GM18868 (cell line): Measurements from ENCODE around the gene C10orf120.

Experiments
- ATAC-seq: cut with Tn5 transposase; IDR thresholded peaks from one replicate; pipeline ENCODE4 v1.9.1; 2021; ENCODE audit warnings: mild to moderate bottlenecking, moderate library complexity; ENCODE audit not compliant: unreplicated experiment

The C10orf120 gene

GRCh38 chr10:122699796-122700455 lies at the start of gene C10orf120:
C10orf120 (minus strand) TSS chr10:122699846; CDS start chr10:122699790, 56 bp downstream.
- ATAC-seq = no peak

DNA sequence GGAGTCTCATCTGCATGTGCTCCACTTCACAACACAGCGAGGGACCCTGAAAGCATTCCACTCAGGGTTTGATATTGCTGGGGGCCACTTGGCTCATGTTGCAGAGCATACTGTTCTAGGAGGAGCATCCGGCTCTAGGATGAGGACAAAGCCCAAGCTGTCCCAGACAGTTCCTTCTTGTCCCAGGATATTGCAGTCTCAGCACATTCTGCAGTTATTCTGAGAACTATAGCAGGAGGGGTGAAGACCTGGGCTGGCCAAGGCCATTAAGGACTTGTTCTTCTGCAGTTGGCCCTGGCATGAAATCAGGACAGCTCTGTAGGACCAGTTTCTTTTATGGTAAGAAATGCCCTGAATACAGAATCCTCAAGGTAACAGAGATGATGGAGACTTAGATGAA lies 48.9 kb upstream of the C10orf120 start:
- no peak for ATAC-seq

DNA sequence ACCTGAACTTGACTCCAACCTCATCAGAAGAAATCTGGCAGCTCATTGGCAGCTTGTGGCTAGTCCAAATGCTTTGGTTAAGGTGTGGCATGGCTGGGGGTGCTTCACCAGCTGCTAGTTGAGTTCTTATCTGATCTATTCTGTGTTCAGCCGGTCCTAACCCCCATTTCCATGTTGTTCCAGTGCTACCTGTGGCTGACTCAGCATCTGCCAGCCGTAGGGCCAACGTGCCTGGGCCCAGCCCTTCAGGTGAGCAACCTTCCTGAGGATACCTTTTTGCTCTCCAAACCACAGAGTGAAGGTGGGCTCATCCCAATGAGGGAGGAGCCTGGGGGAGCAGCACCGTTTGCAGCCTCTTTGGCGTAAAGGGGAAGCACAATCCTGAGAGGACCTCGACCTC lies 46.8 kb upstream of the C10orf120 start:
- no peak for ATAC-seq

DNA sequence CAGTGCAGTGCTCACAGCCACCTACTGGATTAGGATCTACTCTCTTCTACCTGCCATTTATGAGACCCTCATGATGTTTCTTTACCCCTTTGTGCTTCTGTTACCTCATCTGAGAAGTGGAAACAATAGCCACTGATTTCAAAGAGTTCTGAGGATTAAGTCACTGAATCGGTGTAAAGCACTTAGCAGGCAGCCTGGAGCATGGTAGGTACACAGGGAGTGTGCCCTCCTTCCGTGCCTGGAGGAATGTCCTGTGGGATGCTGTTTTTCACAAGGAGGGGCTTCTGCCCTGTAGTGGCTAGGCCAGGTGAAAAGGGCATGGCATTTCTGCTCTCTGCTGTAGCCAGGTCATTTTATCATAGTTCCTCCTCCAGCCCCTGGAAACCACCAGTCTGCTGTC lies 44.6 kb upstream of the C10orf120 start:
- ATAC-seq = no peak

DNA sequence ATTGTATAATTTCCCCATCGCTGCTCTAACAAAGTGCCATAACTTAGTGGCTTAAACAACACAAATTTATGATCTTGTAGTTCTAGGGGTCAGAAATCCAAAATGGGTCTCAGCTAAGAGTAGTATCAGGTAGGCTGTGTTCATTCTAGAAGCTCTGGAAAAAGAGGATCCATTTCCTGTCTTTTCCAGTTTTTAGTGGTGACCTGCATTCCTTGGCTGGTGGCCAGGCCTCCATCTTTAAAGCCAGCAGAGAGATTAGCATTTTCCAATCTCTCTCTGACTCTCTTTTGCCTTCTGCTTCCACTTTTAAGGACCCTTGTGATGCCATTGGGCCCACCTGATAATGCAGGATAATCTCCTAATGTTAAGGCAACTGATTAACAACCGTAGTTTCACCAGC lies 41.0 kb upstream of the C10orf120 start:
- ATAC-seq = no peak

- no peak for ATAC-seq
These were observed 38.4 kb upstream of the C10orf120 start for GRCh38 chr10:122738031-122738430.

- no peak for ATAC-seq
These were observed 34.5 kb upstream of the C10orf120 start for GRCh38 chr10:122733931-122734665.

- no peak for ATAC-seq
These were observed 33.8 kb upstream of the C10orf120 start for GRCh38 chr10:122733443-122733842.

- ATAC-seq = no peak
These were observed 30.6 kb upstream of the C10orf120 start for GRCh38 chr10:122730238-122730637.

DNA sequence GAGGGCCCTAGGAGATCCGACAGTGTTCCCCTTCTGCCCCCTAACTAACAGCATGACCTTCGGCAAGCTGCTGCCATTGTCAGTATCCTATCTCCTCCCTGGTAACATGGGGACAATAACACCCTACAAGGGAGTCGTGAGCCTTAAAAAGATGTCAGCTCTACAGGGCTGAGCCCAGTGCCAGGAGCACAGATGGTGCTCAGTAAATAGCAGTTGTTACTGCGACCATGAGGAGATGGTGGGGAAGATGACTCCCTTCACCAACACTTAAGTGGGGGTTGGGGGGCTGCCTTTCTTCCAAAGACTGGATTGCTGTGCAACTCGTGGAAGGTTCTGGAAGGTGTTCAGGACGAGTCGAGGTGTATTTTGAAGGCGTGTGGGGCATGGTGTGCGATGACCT lies 29.5 kb upstream of the C10orf120 start:
- no peak for ATAC-seq

- no peak for ATAC-seq
These were observed 27.8 kb upstream of the C10orf120 start for GRCh38 chr10:122727426-122727825.

DNA sequence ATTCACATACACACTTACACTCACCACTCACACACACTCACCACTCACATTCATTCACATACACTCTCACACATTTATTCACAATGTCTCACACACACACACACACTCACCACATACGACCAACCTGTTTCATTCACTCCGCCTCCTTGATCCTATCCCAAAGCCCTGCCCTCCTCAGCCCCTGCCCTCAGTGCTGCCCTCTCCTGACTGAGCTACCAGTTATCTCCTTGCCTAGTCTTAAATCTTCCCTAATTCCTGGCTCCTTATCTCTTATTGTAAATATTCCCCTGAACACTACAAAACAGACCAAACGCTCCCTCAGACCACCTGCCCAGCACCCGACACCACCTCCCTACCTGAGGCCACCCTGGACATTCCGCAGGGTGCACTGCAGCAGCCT lies 26.1 kb upstream of the C10orf120 start:
- ATAC-seq = no peak

DNA sequence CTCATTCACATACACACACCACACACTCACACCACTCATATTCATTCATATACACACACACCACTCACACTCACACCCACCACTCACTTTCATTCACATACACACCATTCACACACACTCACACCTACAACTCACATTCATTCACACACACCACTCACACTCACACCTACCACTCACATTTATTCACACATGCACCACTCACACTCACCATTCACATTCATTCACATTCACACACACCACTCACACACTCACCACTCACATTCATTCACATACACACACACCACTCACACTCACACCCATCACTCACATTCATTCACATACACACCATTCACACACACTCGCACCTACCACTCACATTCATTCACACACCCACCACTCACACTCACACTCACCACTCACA lies 25.4 kb upstream of the C10orf120 start:
- ATAC-seq = no peak

- no peak for ATAC-seq
These were observed 21.5 kb upstream of the C10orf120 start for GRCh38 chr10:122721111-122721510.

- ATAC-seq = no peak
These were observed 16.4 kb upstream of the C10orf120 start for GRCh38 chr10:122716025-122716424.

- ATAC-seq = no peak
These were observed 15.9 kb upstream of the C10orf120 start for GRCh38 chr10:122715576-122715975.

DNA sequence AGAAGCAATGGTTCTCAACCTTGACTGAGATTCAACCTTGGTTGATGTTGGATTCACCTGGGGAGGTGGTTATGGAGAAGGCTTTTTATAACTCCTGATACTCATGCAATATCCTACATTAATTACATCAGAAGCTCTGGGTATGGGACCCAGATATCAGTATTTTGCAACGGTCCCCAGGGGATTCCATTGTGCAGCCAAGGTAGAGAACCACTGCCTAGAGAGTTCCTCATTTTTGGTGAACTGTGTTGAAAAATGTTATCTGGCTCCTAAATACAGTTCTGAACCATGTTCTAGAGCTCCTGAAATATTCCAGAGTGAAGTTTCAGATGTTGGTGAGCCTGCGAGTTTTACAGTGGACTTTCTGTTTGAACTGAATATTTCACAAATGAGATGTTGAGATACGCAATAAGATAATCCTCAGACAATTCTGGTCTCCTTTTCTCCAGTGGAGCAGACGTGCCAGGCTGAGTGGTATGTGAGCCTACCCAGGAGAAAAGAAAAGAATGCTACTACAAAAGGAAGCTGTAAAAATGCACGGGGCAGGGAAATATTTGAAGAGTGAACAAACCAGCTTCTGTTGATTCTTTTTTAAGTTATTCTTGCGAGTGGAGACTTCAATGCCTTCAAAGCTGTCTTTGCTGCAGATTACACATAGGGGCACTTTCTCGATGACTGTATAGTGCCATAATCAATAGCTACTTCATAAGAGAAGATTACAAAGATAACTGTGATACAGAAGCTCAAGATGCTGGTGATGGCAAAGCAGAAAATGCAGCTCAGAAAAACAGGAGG lies 13.6 kb upstream of the C10orf120 start:
- ATAC-seq = no peak

DNA sequence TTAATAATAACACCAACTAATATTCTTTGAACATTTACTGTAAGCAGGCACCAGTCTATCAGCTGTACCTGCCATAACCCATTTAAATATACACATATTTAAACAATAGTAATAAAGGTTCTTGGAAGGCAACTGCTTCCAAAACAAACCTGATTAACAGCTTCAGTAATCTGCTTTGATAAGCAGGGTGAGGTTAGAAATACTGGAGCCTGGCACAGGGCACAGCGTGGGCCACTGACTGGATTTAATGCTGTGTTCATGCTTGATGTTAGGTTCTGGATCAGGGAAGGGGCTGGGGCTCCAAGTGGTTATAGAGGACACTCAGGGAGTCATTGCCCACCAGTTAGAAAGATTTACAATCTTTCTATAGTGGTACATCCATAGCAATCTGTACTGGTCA lies 10.9 kb upstream of the C10orf120 start:
- no peak for ATAC-seq

- no peak for ATAC-seq
These were observed 10.3 kb upstream of the C10orf120 start for GRCh38 chr10:122709971-122710370.

DNA sequence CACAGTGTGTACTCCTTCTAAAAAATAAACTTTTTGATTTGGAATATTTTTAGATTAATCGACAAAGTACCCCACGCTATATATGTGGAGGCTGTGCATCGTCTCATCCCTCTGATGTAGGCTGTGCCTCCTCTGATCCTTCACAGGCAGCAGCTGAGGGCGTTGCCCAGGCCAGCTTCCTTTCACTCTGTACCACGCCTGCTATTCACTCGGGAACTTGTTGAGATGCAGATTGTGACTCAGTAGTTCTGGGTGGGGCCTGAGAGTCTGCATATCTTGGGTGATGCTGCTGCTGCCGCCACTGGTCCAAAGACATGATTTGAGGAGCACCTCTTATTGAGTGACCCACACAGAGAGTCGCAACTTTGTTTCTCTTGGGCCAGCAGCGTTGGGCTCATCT lies 7.9 kb upstream of the C10orf120 start:
- no peak for ATAC-seq

DNA sequence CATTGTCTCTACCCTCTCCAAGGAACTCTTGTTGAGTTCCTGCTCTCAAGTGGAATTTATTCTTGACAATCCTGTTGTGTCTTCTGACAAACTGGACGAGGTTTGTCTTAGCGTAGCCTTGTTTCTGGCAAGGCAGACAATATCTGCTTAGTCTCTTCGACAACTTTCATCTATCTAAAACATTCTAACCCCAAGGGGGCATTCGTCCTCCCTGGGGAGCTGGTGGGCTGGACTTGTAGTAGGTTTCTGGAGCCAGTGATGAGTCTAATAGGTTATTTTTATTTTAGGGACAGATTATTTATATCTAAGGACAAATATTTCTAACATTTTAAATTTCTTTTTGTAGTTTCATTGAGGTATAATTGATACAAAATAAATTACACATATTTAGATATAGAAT lies 7.3 kb upstream of the C10orf120 start:
- no peak for ATAC-seq

GRCh38 chr10:122706467-122706866 lies 6.8 kb upstream of the C10orf120 start:
- ATAC-seq = no peak
